CD14-positive monocyte (primary cell): Measurements from ENCODE around the gene C1orf50. TPM values are rescaled to one million over a fixed set of nuclear protein-coding genes. Genes with fewer than 3 reads are reported as not detected.
"Not testable (repeated sequence)": the region's sequence is repeated elsewhere in the genome, so short reads cannot be mapped to it uniquely, and the experiment has no call there.

Experiments
- DNase-seq, 3 donors: peaks; one replicate each; pipeline ENCODE4 v3.0.0-alpha.2; 2011 to 2022
- H2AFZ ChIP-seq: 2 replicates; pipeline ENCODE4 v1.6.0; 2012; ENCODE audit warnings: mild to moderate bottlenecking, low read depth, low read length, inconsistent platforms; ENCODE audit not compliant: insufficient read depth, poor library complexity, severe bottlenecking
- H3K27ac ChIP-seq, 2 donors: 1 replicate in 1 of 2; 2 replicates in 1 of 2; pipeline ENCODE4 v1.5.1; 2012 to 2013; ENCODE audit warnings: low read length in 2 of 2, control low read depth in 1 of 2, inconsistent platforms in 1 of 2, low read depth in 1 of 2, mild to moderate bottlenecking in 1 of 2
- H3K27me3 ChIP-seq, 2 donors: one replicate each; pipeline versions ENCODE4 v1.6.0 to v1.6.1; 2011 to 2013; ENCODE audit warnings: low read length in 2 of 2; ENCODE audit not compliant: control insufficient read depth in 2 of 2, insufficient read depth in 2 of 2
- H3K36me3 ChIP-seq, 2 donors: replicated peaks in 1 of 2; 1 replicate in 1 of 2; 2 replicates in 1 of 2; pipeline versions ENCODE4 v1.5.1 to v1.6.1; 2012 to 2013; ENCODE audit warnings: low read length in 2 of 2, control low read depth in 1 of 2, inconsistent platforms in 1 of 2, mild to moderate bottlenecking in 1 of 2; ENCODE audit not compliant: insufficient read depth in 2 of 2, control insufficient read depth in 1 of 2
- H3K4me1 ChIP-seq, 2 donors: 1 replicate in 1 of 2; 2 replicates in 1 of 2; pipeline versions ENCODE4 v1.5.1 to v1.6.1; 2012 to 2013; ENCODE audit warnings: low read length in 2 of 2, control low read depth in 1 of 2, inconsistent platforms in 1 of 2, mild to moderate bottlenecking in 1 of 2, moderate library complexity in 1 of 2; ENCODE audit not compliant: insufficient read depth in 2 of 2, control insufficient read depth in 1 of 2
- H3K4me2 ChIP-seq: replicated peaks from 2 replicates; pipeline ENCODE3; 2012; ENCODE audit warnings: low read length, moderate library complexity, mild to moderate bottlenecking; ENCODE audit not compliant: poor library complexity, severe bottlenecking; ENCODE audit errors: extremely low read depth
- H3K4me3 ChIP-seq, 3 experiments: fragments of 200-600 bp in 1 of 3; sonication (generic) in 1 of 3; replicated peaks in 1 of 3; 1 replicate in 2 of 3; 2 replicates in 1 of 3; pipeline ENCODE4 v1.5.1; 2011 to 2013; ENCODE audit warnings: low read length in 3 of 3, mild to moderate bottlenecking in 3 of 3, control low read depth in 2 of 3, low read depth in 2 of 3, inconsistent platforms in 1 of 3, moderate library complexity in 1 of 3
- H3K79me2 ChIP-seq: 2 replicates; pipeline ENCODE4 v1.6.0; 2012; ENCODE audit warnings: mild to moderate bottlenecking, control low read depth, inconsistent platforms, low read length, moderate library complexity; ENCODE audit not compliant: insufficient read depth
- H3K9ac ChIP-seq: 2 replicates; pipeline ENCODE4 v1.6.0; 2017; ENCODE audit warnings: low read length, mild to moderate bottlenecking; ENCODE audit not compliant: insufficient read depth, poor library complexity, severe bottlenecking
- H3K9me3 ChIP-seq, 2 donors: replicated peaks in 1 of 2; 1 replicate in 1 of 2; 2 replicates in 1 of 2; pipeline versions ENCODE4 v1.5.1 to v1.6.1; 2012 to 2013; ENCODE audit warnings: low read length in 2 of 2, control low read depth in 1 of 2; ENCODE audit not compliant: control insufficient read depth in 1 of 2, insufficient read depth in 1 of 2
- H4K20me1 ChIP-seq: 2 replicates; pipeline ENCODE4 v1.6.0; 2012; ENCODE audit warnings: mild to moderate bottlenecking, low read length, control low read depth, moderate library complexity; ENCODE audit not compliant: insufficient read depth
- H3K27ac Mint-ChIP-seq, 7 donors: one replicate each; pipeline ENCODE4 v1.8.0; 2020; ENCODE audit warnings: mild to moderate bottlenecking in 7 of 7, mixed read lengths in 7 of 7, moderate library complexity in 6 of 7, inconsistent platforms in 2 of 7
- H3K27me3 Mint-ChIP-seq, 3 donors: one replicate each; pipeline ENCODE4 v1.8.0; 2021 to 2022; ENCODE audit warnings: low read depth in 3 of 3, mild to moderate bottlenecking in 3 of 3, mixed read lengths in 3 of 3, moderate library complexity in 3 of 3, inconsistent platforms in 1 of 3
- H3K36me3 Mint-ChIP-seq, 2 donors: one replicate each; pipeline ENCODE4 v1.8.0; 2020; ENCODE audit warnings: mixed read lengths in 2 of 2, inconsistent platforms in 1 of 2, mild to moderate bottlenecking in 1 of 2
- H3K4me1 Mint-ChIP-seq: one replicate; pipeline ENCODE4 v1.8.0; 2020; ENCODE audit warnings: mild to moderate bottlenecking, mixed read lengths
- H3K4me3 Mint-ChIP-seq, 2 donors: one replicate each; pipeline ENCODE4 v1.8.0; 2020; ENCODE audit warnings: mild to moderate bottlenecking in 2 of 2, mixed read lengths in 2 of 2, moderate library complexity in 1 of 2
- H3K9me3 Mint-ChIP-seq, 7 donors: one replicate each; pipeline ENCODE4 v1.8.0; 2020 to 2022; ENCODE audit warnings: mixed read lengths in 7 of 7, mild to moderate bottlenecking in 6 of 7, moderate library complexity in 6 of 7, inconsistent platforms in 2 of 7
- WGBS: methylation state at CpG from one replicate; pipeline ENCODE4 v1.1.5; 2013; ENCODE audit warnings: missing lambda C conversion rate; ENCODE audit not compliant: insufficient coverage; 5-methylcytosine and 5-hydroxymethylcytosine counted together
- intact Hi-C, 2 donors: fragments of 100-400 bp; cut with micrococcal nuclease; formaldehyde crosslinking; loops; one replicate each; pipeline versions ENCODE4 v1.15.0 to v1.15.1; 2023
- polyA plus RNA-seq, 3 donors: library from polyadenylated mRNA; depleted of rRNA in 1 of 3; unstranded in 2 of 3; stranded (reverse) in 1 of 3; fragments of 300-500 nt in 2 of 3; fragments of >200 nt in 1 of 3; fragmentation: Illumina TruSeq in 2 of 3; gene quantifications; 1 replicate in 2 of 3; 2 replicates in 1 of 3; pipeline ENCODE4 v1.2.3, GENCODE V29; 2012 to 2021
- TF ChIP-seq, protein P1 (sequence below): fragments of 200-600 bp; IDR thresholded peaks from one replicate; pipeline ENCODE4 v1.8.0; 2022; ENCODE audit warnings: antibody characterized with exemption, mild to moderate bottlenecking

C1orf50 gene
- polyA plus RNA-seq, 3 donors = 3.7 to 9.2 (median 4.3) TPM

DNA sequence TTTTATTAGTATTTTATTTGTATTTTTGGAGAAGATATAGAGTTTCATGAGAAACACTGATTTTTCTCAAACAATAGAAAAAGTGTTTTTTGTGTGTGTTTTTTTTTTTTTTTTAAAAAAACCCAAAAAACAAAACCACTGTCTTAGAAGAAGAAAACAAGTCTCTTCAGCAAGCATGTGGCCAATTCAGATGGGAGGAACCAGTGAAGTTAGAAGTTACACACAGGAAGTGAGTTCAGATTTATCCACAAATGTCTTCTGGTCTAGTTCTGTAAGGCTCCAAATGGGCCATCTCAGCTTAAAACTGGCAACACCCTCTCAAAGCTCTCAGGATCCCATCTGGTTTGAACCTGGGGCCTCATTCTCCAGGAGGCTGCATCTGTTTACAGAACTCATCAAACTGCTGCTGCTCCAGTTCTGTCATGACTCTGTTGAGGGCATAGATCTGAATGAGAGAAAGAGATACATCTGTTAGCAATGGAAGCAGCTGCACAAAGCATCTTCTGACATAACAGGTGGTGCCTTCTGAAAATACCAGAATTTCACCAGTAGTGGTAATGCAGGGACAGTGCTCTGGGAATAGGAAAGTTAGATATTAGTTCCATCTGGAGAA, 40.1 kb downstream of the C1orf50 start:
- no peak overlapping the region for H3K9ac ChIP-seq

DNA sequence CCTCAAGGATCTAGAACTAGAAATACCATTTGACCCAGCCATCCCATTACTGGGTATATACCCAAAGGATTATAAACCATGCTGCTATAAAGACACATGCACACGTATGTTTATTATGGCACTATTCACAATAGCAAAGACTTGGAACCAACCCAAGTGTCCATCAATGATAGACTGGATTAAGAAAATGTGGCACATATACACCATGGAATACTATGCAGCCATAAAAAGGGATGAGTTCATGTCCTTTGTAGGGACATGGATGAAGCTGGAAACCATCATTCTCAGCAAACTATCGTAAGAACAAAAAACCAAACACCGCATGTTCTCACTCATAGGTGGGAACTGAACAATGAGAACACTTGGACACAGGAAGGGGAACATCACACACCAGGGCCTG, 47.8 kb downstream of the C1orf50 start:
- intact Hi-C loops = loop anchor here (5.0 kb wide), 2 partner anchors 32 to 48 kb away; partner anchors contain the start of genes C1orf50 (in 1 of the 2), P3H1 (in 1 of the 2) and ZNF691 (in 1 of the 2)
- Histone ChIP-seq H3K36me3 (peaks cover 0 to 21% of the 10 kb centered on the region in 2 donors), H4K20me1 (peaks cover 28% of the 10 kb centered on the region), H3K79me2 (peaks cover 30% of the 10 kb centered on the region), H3K4me1 (peaks cover 18 to 20% of the 10 kb centered on the region in 2 donors)
- H3K27me3 Mint-ChIP-seq, H3K9ac ChIP-seq, H3K4me2 ChIP-seq, H3K27ac ChIP-seq, H3K4me3 Mint-ChIP-seq, H2AFZ ChIP-seq, H3K27ac Mint-ChIP-seq, H3K9me3 ChIP-seq, DNase-seq, H3K27me3 ChIP-seq, H3K9me3 Mint-ChIP-seq, H3K4me3 ChIP-seq: not testable (repeated sequence)
- Mint-ChIP-seq H3K4me1 (peaks cover 31% of the 10 kb centered on the region), H3K36me3 (peaks cover 27 to 34% of the 10 kb centered on the region in 2 donors)
- WGBS = no CpG with 5 or more reads among the region's 3 CpGs

More for the DNA sequence above, 40.1 kb downstream of the C1orf50 start:
- peaks cover 0 to 2% (median 0%) of the 10 kb centered on the region in 3 donors for H3K27me3 Mint-ChIP-seq
- Histone ChIP-seq H3K36me3 (peaks cover 0 to 42% of the 10 kb centered on the region in 2 donors), H2AFZ (no peak overlapping the region), H3K27me3 (no peaks in the 10 kb centered on the region), H4K20me1 (no peaks in the 10 kb centered on the region), H3K27ac (no peak overlapping the region), H3K4me1 (no peaks in the 10 kb centered on the region), H3K9me3 (peaks cover 0 to 11% of the 10 kb centered on the region in 2 donors), H3K4me3 (no peak overlapping the region), H3K4me2 (no peak overlapping the region), H3K79me2 (no peaks in the 10 kb centered on the region)
- no peak for DNase-seq
- TF ChIP-seq, protein P1, sequence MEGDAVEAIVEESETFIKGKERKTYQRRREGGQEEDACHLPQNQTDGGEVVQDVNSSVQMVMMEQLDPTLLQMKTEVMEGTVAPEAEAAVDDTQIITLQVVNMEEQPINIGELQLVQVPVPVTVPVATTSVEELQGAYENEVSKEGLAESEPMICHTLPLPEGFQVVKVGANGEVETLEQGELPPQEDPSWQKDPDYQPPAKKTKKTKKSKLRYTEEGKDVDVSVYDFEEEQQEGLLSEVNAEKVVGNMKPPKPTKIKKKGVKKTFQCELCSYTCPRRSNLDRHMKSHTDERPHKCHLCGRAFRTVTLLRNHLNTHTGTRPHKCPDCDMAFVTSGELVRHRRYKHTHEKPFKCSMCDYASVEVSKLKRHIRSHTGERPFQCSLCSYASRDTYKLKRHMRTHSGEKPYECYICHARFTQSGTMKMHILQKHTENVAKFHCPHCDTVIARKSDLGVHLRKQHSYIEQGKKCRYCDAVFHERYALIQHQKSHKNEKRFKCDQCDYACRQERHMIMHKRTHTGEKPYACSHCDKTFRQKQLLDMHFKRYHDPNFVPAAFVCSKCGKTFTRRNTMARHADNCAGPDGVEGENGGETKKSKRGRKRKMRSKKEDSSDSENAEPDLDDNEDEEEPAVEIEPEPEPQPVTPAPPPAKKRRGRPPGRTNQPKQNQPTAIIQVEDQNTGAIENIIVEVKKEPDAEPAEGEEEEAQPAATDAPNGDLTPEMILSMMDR = no peak
- H3K4me1 Mint-ChIP-seq = no peaks in the 10 kb centered on the region
- intact Hi-C loops = no loop called here
- H3K36me3 Mint-ChIP-seq = peaks cover 39 to 47% of the 10 kb centered on the region in 2 donors
- H3K9me3 Mint-ChIP-seq = peaks cover 5 to 16% (median 12%) of the 10 kb centered on the region in 7 donors
- no peak overlapping the region for H3K4me3 Mint-ChIP-seq
- no peak overlapping the region for H3K27ac Mint-ChIP-seq
